ENCODE results near the gene GRIK4.

DNA sequence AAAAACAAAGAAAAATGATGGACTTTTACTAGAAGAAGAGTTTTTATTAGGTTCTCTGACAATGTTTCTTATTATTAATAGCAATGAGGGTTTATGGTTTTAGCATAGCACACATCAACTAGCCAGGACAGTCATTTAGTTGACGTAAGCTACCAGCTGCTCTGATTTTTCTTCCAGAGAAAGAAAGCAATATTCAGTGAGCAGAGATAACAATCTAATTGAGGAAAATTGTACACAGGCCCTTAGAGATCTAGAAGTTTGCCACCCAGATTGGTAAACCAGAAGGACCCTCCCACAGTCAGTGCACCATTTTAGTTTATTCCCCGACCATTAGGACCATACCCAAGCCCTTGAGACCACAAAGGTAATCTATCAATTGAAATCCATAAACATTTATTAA is 483.6 kb downstream of the GRIK4 start:
- TF ChIP-seq, protein P1, sequence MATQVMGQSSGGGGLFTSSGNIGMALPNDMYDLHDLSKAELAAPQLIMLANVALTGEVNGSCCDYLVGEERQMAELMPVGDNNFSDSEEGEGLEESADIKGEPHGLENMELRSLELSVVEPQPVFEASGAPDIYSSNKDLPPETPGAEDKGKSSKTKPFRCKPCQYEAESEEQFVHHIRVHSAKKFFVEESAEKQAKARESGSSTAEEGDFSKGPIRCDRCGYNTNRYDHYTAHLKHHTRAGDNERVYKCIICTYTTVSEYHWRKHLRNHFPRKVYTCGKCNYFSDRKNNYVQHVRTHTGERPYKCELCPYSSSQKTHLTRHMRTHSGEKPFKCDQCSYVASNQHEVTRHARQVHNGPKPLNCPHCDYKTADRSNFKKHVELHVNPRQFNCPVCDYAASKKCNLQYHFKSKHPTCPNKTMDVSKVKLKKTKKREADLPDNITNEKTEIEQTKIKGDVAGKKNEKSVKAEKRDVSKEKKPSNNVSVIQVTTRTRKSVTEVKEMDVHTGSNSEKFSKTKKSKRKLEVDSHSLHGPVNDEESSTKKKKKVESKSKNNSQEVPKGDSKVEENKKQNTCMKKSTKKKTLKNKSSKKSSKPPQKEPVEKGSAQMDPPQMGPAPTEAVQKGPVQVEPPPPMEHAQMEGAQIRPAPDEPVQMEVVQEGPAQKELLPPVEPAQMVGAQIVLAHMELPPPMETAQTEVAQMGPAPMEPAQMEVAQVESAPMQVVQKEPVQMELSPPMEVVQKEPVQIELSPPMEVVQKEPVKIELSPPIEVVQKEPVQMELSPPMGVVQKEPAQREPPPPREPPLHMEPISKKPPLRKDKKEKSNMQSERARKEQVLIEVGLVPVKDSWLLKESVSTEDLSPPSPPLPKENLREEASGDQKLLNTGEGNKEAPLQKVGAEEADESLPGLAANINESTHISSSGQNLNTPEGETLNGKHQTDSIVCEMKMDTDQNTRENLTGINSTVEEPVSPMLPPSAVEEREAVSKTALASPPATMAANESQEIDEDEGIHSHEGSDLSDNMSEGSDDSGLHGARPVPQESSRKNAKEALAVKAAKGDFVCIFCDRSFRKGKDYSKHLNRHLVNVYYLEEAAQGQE (IDR thresholded peaks at IDR 0.05): no peak
- TF ChIP-seq, protein P2, sequence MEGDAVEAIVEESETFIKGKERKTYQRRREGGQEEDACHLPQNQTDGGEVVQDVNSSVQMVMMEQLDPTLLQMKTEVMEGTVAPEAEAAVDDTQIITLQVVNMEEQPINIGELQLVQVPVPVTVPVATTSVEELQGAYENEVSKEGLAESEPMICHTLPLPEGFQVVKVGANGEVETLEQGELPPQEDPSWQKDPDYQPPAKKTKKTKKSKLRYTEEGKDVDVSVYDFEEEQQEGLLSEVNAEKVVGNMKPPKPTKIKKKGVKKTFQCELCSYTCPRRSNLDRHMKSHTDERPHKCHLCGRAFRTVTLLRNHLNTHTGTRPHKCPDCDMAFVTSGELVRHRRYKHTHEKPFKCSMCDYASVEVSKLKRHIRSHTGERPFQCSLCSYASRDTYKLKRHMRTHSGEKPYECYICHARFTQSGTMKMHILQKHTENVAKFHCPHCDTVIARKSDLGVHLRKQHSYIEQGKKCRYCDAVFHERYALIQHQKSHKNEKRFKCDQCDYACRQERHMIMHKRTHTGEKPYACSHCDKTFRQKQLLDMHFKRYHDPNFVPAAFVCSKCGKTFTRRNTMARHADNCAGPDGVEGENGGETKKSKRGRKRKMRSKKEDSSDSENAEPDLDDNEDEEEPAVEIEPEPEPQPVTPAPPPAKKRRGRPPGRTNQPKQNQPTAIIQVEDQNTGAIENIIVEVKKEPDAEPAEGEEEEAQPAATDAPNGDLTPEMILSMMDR (IDR thresholded peaks at IDR 0.05; ENCODE audit: low read depth, low read length, missing input control): no peak
- TF ChIP-seq, protein P3, sequence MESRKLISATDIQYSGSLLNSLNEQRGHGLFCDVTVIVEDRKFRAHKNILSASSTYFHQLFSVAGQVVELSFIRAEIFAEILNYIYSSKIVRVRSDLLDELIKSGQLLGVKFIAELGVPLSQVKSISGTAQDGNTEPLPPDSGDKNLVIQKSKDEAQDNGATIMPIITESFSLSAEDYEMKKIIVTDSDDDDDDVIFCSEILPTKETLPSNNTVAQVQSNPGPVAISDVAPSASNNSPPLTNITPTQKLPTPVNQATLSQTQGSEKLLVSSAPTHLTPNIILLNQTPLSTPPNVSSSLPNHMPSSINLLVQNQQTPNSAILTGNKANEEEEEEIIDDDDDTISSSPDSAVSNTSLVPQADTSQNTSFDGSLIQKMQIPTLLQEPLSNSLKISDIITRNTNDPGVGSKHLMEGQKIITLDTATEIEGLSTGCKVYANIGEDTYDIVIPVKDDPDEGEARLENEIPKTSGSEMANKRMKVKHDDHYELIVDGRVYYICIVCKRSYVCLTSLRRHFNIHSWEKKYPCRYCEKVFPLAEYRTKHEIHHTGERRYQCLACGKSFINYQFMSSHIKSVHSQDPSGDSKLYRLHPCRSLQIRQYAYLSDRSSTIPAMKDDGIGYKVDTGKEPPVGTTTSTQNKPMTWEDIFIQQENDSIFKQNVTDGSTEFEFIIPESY (IDR thresholded peaks at IDR 0.05): no peak
- no peak for TF ChIP-seq RXRA (IDR thresholded peaks at IDR 0.05)
- TF ChIP-seq TAF1 (conservative IDR thresholded peaks at IDR 0.05): no peak
- no peak for TF ChIP-seq JUND (IDR thresholded peaks at IDR 0.05)
- no peak for TF ChIP-seq GABPA (IDR thresholded peaks at IDR 0.05 in 1 of 2, conservative IDR thresholded peaks at IDR 0.05 in 1 of 2)
- no peak for TF ChIP-seq HNF4G (IDR thresholded peaks at IDR 0.05)

All from liver (tissue), 3 donors.